SK-N-SH (cell line): Measurements from ENCODE around the gene EYA3. TPM values are rescaled to one million over a fixed set of nuclear protein-coding genes. Genes with fewer than 3 reads are reported as not detected.

Experiments used
- CTCF ChIA-PET: fragments of 300-600, 350-600 bp; formaldehyde crosslinking; extraction: SDS; loops from one replicate; lab custom pipeline; 2021; lab: Yijun Ruan, JAX
- POLR2A ChIA-PET: fragments of 350-600 bp; sonication (Branson Sonifier 250); formaldehyde crosslinking; extraction: SDS; loops from one replicate; lab custom pipeline; 2020; ENCODE audit warnings: antibody characterized with exemption, inconsistent platforms; lab: Yijun Ruan, JAX
- DNase-seq: peaks from one replicate; pipeline ENCODE4 v3.0.0; 2012
- H2AFZ ChIP-seq: fragments of 200-600 bp; sonication (generic); 2 replicates; pipeline ENCODE4 v1.8.1; 2016; ENCODE audit warnings: antibody characterized with exemption, mild to moderate bottlenecking, low read depth
- H3F3A ChIP-seq: fragments of 200-600 bp; sonication (generic); replicated peaks from 2 replicates; pipeline ENCODE3; 2016; ENCODE audit warnings: antibody characterized with exemption, mild to moderate bottlenecking; ENCODE audit not compliant: insufficient read depth
- H3K27ac ChIP-seq, 2 experiments: fragments of 200-500 bp in 1 of 2; fragments of 200-600 bp in 1 of 2; sonication (Bioruptor generic) in 1 of 2; sonication (generic), shearing (Covaris generic) in 1 of 2; 2 replicates each; pipeline versions ENCODE4 v1.5.1 to v1.6.1; 2014 to 2016; ENCODE audit warnings: low read depth in 2 of 2, inconsistent platforms in 1 of 2, low read length in 1 of 2, mild to moderate bottlenecking in 1 of 2, mixed read lengths in 1 of 2
- H3K27me3 ChIP-seq: fragments of 200-600 bp; sonication (generic), shearing (Covaris generic); 2 replicates; pipeline ENCODE4 v1.6.1; 2016; ENCODE audit warnings: mixed run types; ENCODE audit not compliant: insufficient read depth
- H3K36me3 ChIP-seq, 2 experiments: fragments of 200-500 bp in 1 of 2; fragments of 200-600 bp in 1 of 2; sonication (Bioruptor generic) in 1 of 2; sonication (generic) in 1 of 2; replicated peaks in 1 of 2; 2 replicates each; pipeline versions ENCODE3 to v1.5.1; 2014 to 2016; ENCODE audit warnings: low read length in 1 of 2, mild to moderate bottlenecking in 1 of 2; ENCODE audit not compliant: insufficient read depth in 2 of 2, control insufficient read depth in 1 of 2
- H3K4me1 ChIP-seq, 2 experiments: fragments of 200-500 bp in 1 of 2; fragments of 200-600 bp in 1 of 2; sonication (Bioruptor generic) in 1 of 2; sonication (generic), shearing (Covaris generic) in 1 of 2; 2 replicates each; pipeline versions ENCODE4 v1.5.1 to v1.6.1; 2014 to 2016; ENCODE audit warnings: low read depth in 1 of 2, low read length in 1 of 2, mixed run types in 1 of 2; ENCODE audit not compliant: insufficient read depth in 2 of 2, control insufficient read depth in 1 of 2
- H3K4me2 ChIP-seq: fragments of 200-600 bp; sonication (generic), shearing (Covaris generic); 2 replicates; pipeline ENCODE4 v1.6.1; 2017; ENCODE audit warnings: mixed run types
- H3K4me3 ChIP-seq, 2 experiments: fragments of 200-500 bp in 1 of 2; fragments of 200-600 bp in 1 of 2; sonication (Bioruptor generic) in 1 of 2; sonication (generic), shearing (Covaris generic) in 1 of 2; 2 replicates each; pipeline versions ENCODE4 v1.5.1 to v1.8.1; 2014 to 2016; ENCODE audit warnings: low read depth in 2 of 2, inconsistent platforms in 1 of 2, low read length in 1 of 2, mild to moderate bottlenecking in 1 of 2, mixed read lengths in 1 of 2, moderate library complexity in 1 of 2
- H3K79me2 ChIP-seq: fragments of 200-600 bp; sonication (generic); 2 replicates; pipeline ENCODE4 v1.8.1; 2017; ENCODE audit warnings: mild to moderate bottlenecking; ENCODE audit not compliant: insufficient read depth
- H3K9ac ChIP-seq: fragments of 200-600 bp; sonication (generic); 2 replicates; pipeline ENCODE4 v1.6.1; 2017; ENCODE audit warnings: mixed run types
- H3K9me2 ChIP-seq: fragments of 200-600 bp; sonication (generic); 2 replicates; pipeline ENCODE4 v1.6.1; 2017; ENCODE audit warnings: mixed run types
- H3K9me3 ChIP-seq: fragments of 200-600 bp; sonication (generic); 2 replicates; pipeline ENCODE4 v1.6.1; 2017; ENCODE audit warnings: mixed run types, mild to moderate bottlenecking, moderate library complexity
- H4K20me1 ChIP-seq: fragments of 200-600 bp; sonication (generic); 2 replicates; pipeline ENCODE4 v1.6.1; 2017; ENCODE audit warnings: mild to moderate bottlenecking, mixed run types; ENCODE audit not compliant: insufficient read depth
- CHD2 ChIP-seq: fragments of 150-350 bp; IDR thresholded peaks from 2 replicates; pipeline ENCODE4 v1.6.1; 2018; ENCODE audit warnings: low read length; ENCODE audit not compliant: partially characterized antibody
- EP300 ChIP-seq, 2 experiments: IDR thresholded peaks; 2 replicates each; pipeline versions ENCODE4 v1.4.0 to v1.6.1; 2012; ENCODE audit warnings: borderline replicate concordance in 1 of 2, low read depth in 1 of 2, low read length in 1 of 2
- EZH2phosphoT487 ChIP-seq: fragments of 200-600 bp; sonication (generic); IDR thresholded peaks from 2 replicates; pipeline ENCODE4 v1.6.1; 2017; ENCODE audit warnings: low read depth, mixed run types, mild to moderate bottlenecking, antibody characterized with exemption, moderate library complexity, borderline replicate concordance
- GABPA ChIP-seq: IDR thresholded peaks from 2 replicates; pipeline ENCODE4 v1.4.0; 2012; ENCODE audit warnings: low read depth, mild to moderate bottlenecking
- GATA2 ChIP-seq: sonication (generic); formaldehyde crosslinking; IDR thresholded peaks from 2 replicates; pipeline ENCODE4 v1.5.0; 2020; ENCODE audit warnings: mild to moderate bottlenecking, missing genetic modification reagents
- MEF2A ChIP-seq: IDR thresholded peaks from 2 replicates; pipeline ENCODE4 v1.4.0; 2012; ENCODE audit warnings: low read depth, borderline replicate concordance
- MXI1 ChIP-seq: IDR thresholded peaks from 2 replicates; pipeline ENCODE4 v1.6.1; 2012; ENCODE audit warnings: mild to moderate bottlenecking, low read depth, low read length, improper control_type of control experiment
- NFIC ChIP-seq: IDR thresholded peaks from 2 replicates; pipeline ENCODE4 v1.4.0; 2012; ENCODE audit warnings: borderline replicate concordance
- NRF1 ChIP-seq: IDR thresholded peaks from 2 replicates; pipeline ENCODE4 v1.6.1; 2012; ENCODE audit warnings: low read depth, mild to moderate bottlenecking, low read length
- POLR2AphosphoS5 ChIP-seq: IDR thresholded peaks from 2 replicates; pipeline ENCODE4 v1.6.1; 2012; ENCODE audit warnings: low read depth, low read length
- RAD21 ChIP-seq: IDR thresholded peaks from 2 replicates; pipeline ENCODE4 v1.6.1; 2012; ENCODE audit warnings: mild to moderate bottlenecking, low read length
- RCOR1 ChIP-seq: fragments of 150-350 bp; IDR thresholded peaks from 2 replicates; pipeline ENCODE4 v1.6.1; 2017; ENCODE audit warnings: antibody characterized with exemption, low read length
- RFX5 ChIP-seq: IDR thresholded peaks from 2 replicates; pipeline ENCODE4 v1.6.1; 2012; ENCODE audit warnings: mild to moderate bottlenecking, improper control_type of control experiment, low read length
- RXRA ChIP-seq: IDR thresholded peaks from 2 replicates; pipeline ENCODE4 v1.4.0; 2012; ENCODE audit warnings: low read depth, mild to moderate bottlenecking, borderline replicate concordance
- SIN3A ChIP-seq: IDR thresholded peaks from 2 replicates; pipeline ENCODE4 v1.6.1; 2012; ENCODE audit warnings: low read depth, mild to moderate bottlenecking, low read length, moderate library complexity, borderline replicate concordance
- SMC3 ChIP-seq: IDR thresholded peaks from 2 replicates; pipeline ENCODE4 v1.6.1; 2012; ENCODE audit warnings: low read depth, low read length, improper control_type of control experiment
- WGBS: methylation state at CpG from one replicate; pipeline ENCODE4 v1.1.6; 2017; ENCODE audit warnings: low lambda C conversion rate; 5-methylcytosine and 5-hydroxymethylcytosine counted together
- polyA plus RNA-seq, 3 experiments: library from polyadenylated mRNA; depleted of rRNA; stranded (reverse); fragments of >200 nt; gene quantifications; 2 replicates each; pipeline ENCODE4 v1.2.3, GENCODE V29; 2012
- TF ChIP-seq, protein P1 (sequence below): IDR thresholded peaks from 2 replicates; pipeline ENCODE4 v1.4.0; 2012; ENCODE audit warnings: low read depth
- TF ChIP-seq, protein P2 (sequence below): IDR thresholded peaks from 2 replicates; pipeline ENCODE4 v1.4.0; 2012; ENCODE audit warnings: low read depth, borderline replicate concordance
- TF ChIP-seq, protein P3 (sequence below): IDR thresholded peaks from 2 replicates; pipeline ENCODE4 v1.6.1; 2012; ENCODE audit warnings: mild to moderate bottlenecking, low read depth, low read length, moderate library complexity
- TF ChIP-seq, protein P4 (sequence below): fragments of 200-600 bp; sonication (generic); IDR thresholded peaks from 2 replicates; pipeline ENCODE4 v1.6.1; 2017; ENCODE audit warnings: antibody characterized with exemption, mild to moderate bottlenecking, moderate library complexity

EYA3 gene
- polyA plus RNA-seq, 1 of the 3 experiments (the other 2 are of a cell fraction): 6.5 TPM

DNA sequence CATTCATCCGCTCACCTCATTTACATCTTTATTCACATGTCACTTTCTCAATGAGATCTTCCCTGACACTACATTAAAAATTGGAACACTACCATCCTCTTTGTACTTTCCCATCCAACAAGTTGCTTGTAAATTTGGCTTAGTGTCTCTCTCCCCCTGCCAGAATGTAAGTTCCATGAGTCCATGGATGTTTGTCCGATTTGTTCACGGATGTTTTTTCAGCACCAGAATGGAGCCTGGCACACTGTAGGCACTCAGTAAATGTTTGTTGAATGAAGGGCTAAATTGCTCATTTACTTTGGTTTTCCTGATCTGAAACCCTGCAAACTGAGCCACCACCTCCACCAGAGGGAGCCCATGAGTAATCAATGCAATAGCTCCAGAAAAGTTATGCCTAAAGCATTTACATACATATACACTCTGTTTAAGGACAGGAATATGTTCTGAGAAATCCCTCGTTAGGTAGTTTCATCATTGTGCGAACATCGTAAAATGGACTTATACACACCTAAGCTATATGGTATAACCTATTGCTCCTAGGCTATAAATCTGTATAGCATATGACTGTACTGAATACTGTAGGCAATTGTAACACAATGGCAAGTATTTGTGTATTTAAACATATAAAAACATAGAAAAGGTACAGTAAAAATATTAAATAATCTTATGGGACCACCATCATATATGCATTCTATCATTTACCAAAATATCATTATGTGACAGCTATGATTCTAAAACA, 2.8 kb upstream of the EYA3 start (continued):
- TF ChIP-seq EP300 (IDR thresholded peaks at IDR 0.05; ENCODE audit: borderline replicate concordance in 1 of 2, low read depth in 1 of 2, low read length in 1 of 2) (no peak), NFIC (no peak), RCOR1 (no peak), EZH2phosphoT487 (no peak), GATA2 (CRISPR knock-in tag) (no peak), SIN3A (no peak), MEF2A (no peak), POLR2AphosphoS5 (no peak), SMC3 (peak; percentile 91), NRF1 (no peak)
- TF ChIP-seq, protein P1, sequence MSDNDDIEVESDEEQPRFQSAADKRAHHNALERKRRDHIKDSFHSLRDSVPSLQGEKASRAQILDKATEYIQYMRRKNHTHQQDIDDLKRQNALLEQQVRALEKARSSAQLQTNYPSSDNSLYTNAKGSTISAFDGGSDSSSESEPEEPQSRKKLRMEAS: no peak
- TF ChIP-seq, protein P2, sequence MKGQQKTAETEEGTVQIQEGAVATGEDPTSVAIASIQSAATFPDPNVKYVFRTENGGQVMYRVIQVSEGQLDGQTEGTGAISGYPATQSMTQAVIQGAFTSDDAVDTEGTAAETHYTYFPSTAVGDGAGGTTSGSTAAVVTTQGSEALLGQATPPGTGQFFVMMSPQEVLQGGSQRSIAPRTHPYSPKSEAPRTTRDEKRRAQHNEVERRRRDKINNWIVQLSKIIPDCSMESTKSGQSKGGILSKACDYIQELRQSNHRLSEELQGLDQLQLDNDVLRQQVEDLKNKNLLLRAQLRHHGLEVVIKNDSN: no peak
- TF ChIP-seq, protein P3, sequence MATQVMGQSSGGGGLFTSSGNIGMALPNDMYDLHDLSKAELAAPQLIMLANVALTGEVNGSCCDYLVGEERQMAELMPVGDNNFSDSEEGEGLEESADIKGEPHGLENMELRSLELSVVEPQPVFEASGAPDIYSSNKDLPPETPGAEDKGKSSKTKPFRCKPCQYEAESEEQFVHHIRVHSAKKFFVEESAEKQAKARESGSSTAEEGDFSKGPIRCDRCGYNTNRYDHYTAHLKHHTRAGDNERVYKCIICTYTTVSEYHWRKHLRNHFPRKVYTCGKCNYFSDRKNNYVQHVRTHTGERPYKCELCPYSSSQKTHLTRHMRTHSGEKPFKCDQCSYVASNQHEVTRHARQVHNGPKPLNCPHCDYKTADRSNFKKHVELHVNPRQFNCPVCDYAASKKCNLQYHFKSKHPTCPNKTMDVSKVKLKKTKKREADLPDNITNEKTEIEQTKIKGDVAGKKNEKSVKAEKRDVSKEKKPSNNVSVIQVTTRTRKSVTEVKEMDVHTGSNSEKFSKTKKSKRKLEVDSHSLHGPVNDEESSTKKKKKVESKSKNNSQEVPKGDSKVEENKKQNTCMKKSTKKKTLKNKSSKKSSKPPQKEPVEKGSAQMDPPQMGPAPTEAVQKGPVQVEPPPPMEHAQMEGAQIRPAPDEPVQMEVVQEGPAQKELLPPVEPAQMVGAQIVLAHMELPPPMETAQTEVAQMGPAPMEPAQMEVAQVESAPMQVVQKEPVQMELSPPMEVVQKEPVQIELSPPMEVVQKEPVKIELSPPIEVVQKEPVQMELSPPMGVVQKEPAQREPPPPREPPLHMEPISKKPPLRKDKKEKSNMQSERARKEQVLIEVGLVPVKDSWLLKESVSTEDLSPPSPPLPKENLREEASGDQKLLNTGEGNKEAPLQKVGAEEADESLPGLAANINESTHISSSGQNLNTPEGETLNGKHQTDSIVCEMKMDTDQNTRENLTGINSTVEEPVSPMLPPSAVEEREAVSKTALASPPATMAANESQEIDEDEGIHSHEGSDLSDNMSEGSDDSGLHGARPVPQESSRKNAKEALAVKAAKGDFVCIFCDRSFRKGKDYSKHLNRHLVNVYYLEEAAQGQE: no peak

DNA sequence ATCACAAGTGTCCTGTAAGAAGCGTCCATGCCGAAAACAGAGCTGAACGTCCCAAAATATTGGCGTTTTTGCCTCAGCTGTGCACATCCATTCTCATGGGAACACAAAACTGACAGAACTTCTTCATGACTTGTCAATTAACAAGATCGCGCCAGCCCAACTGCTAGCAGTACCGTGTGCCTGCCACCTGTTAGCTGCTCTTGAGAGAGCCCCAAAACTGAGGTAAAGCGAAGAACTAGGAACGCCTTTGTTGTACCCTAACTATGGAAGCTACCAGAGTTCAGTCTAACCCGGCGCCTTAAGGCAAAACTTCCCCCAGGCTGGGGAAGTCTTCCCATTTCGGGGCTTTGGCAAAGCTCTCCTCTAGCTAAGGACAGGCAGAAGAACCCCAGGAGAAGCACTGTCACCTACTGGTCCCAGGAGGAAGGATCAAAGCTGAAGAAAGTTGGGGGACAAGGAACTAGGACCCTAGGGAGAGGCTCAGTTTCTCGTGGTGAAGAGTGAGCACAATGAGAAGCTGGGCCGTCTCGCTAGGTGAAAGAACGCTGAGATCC, 719 bp downstream of the EYA3 start:
- peak; percentile 28 for DNase-seq
- POLR2A ChIA-PET: interaction anchor here (1.1 to 1.8 kb wide), 2 partner anchors 148 to 466 kb away, joined by 3 to 9 read pairs; partner anchors contain the start of genes ATP5IF1 and TRNAU1AP
- H3K79me2 ChIP-seq: peaks cover 53% of the 10 kb centered on the region

More for the DNA sequence above, 719 bp downstream of the EYA3 start:
- peaks cover 16% of the 10 kb centered on the region in 2 experiments; a peak in 3 of 4 replicates for H3K4me1 ChIP-seq
- peaks cover 14% of the 10 kb centered on the region for H3F3A ChIP-seq
- no peaks in the 10 kb centered on the region for H3K36me3 ChIP-seq
- H3K27ac ChIP-seq: peak overlapping the region; percentile 83 to 90
- peak overlapping the region; percentile 86 to 91 for H3K4me3 ChIP-seq
- H3K4me2 ChIP-seq: peak overlapping the region; percentile 88
- H3K27me3 ChIP-seq: no peaks in the 10 kb centered on the region
- no peak for TF ChIP-seq RFX5
- TF ChIP-seq, protein P2: no peak
- TF ChIP-seq RAD21: peak; percentile 39
- TF ChIP-seq CHD2: no peak
- TF ChIP-seq, protein P1: no peak
- TF ChIP-seq GABPA: no peak
- TF ChIP-seq RXRA: no peak
- TF ChIP-seq, protein P4, sequence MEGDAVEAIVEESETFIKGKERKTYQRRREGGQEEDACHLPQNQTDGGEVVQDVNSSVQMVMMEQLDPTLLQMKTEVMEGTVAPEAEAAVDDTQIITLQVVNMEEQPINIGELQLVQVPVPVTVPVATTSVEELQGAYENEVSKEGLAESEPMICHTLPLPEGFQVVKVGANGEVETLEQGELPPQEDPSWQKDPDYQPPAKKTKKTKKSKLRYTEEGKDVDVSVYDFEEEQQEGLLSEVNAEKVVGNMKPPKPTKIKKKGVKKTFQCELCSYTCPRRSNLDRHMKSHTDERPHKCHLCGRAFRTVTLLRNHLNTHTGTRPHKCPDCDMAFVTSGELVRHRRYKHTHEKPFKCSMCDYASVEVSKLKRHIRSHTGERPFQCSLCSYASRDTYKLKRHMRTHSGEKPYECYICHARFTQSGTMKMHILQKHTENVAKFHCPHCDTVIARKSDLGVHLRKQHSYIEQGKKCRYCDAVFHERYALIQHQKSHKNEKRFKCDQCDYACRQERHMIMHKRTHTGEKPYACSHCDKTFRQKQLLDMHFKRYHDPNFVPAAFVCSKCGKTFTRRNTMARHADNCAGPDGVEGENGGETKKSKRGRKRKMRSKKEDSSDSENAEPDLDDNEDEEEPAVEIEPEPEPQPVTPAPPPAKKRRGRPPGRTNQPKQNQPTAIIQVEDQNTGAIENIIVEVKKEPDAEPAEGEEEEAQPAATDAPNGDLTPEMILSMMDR: peak; percentile 44
- no peak for TF ChIP-seq SIN3A
- TF ChIP-seq NFIC: no peak
- peak; percentile 36; the same call in 1 of the 2 replicates for TF ChIP-seq MXI1
- TF ChIP-seq, all 33 proteins: peak for 3
- H4K20me1 ChIP-seq: no peaks in the 10 kb centered on the region
- no peaks in the 10 kb centered on the region for H3K9me3 ChIP-seq
- WGBS: 3% methylated on average over 16 of the region's 16 CpGs
- peak overlapping the region; percentile 80 for H3K9ac ChIP-seq
- CTCF ChIA-PET: interaction anchor here (0.5 to 2.2 kb wide), 9 partner anchors 9 to 230 kb away, joined by 3 to 17 read pairs (median 4); no protein-coding TSS in a partner anchor
- no peaks in the 10 kb centered on the region for H3K9me2 ChIP-seq
- peak overlapping the region; percentile 73 for H2AFZ ChIP-seq
